ENCODE measurements around the gene SCN3A. TPM values are rescaled to one million over a fixed set of nuclear protein-coding genes. Genes with fewer than 3 reads are reported as not detected.
A peak's percentile ranks its signal among the peaks of the same experiment; 100 is the strongest.

Gene SCN3A
- total and polyA plus RNA-seq, 2 of the 13 experiments (the other 11 are each of a cell fraction or from before 2014, with no cell fraction given) = not detected

- TF ChIP-seq, protein P1, sequence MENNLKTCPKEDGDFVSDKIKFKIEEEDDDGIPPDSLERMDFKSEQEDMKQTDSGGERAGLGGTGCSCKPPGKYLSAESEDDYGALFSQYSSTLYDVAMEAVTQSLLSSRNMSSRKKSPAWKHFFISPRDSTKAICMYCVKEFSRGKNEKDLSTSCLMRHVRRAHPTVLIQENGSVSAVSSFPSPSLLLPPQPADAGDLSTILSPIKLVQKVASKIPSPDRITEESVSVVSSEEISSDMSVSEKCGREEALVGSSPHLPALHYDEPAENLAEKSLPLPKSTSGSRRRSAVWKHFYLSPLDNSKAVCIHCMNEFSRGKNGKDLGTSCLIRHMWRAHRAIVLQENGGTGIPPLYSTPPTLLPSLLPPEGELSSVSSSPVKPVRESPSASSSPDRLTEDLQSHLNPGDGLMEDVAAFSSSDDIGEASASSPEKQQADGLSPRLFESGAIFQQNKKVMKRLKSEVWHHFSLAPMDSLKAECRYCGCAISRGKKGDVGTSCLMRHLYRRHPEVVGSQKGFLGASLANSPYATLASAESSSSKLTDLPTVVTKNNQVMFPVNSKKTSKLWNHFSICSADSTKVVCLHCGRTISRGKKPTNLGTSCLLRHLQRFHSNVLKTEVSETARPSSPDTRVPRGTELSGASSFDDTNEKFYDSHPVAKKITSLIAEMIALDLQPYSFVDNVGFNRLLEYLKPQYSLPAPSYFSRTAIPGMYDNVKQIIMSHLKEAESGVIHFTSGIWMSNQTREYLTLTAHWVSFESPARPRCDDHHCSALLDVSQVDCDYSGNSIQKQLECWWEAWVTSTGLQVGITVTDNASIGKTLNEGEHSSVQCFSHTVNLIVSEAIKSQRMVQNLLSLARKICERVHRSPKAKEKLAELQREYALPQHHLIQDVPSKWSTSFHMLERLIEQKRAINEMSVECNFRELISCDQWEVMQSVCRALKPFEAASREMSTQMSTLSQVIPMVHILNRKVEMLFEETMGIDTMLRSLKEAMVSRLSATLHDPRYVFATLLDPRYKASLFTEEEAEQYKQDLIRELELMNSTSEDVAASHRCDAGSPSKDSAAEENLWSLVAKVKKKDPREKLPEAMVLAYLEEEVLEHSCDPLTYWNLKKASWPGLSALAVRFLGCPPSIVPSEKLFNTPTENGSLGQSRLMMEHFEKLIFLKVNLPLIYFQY (CRISPR knock-in tag; IDR thresholded peaks at IDR 0.05; ENCODE audit: borderline replicate concordance) = no peak
- TF ChIP-seq CREM (IDR thresholded peaks at IDR 0.05) (peak; percentile 91), CREM (CRISPR knock-in tag; IDR thresholded peaks at IDR 0.05) (no peak), MED13 (CRISPR knock-in tag; IDR thresholded peaks at IDR 0.05) (no peak), ZNF180 (CRISPR knock-in tag; IDR thresholded peaks at IDR 0.05; ENCODE audit: borderline replicate concordance, low read depth) (no peak), MAFG (CRISPR knock-in tag; IDR thresholded peaks at IDR 0.05) (no peak), MEIS1 (CRISPR knock-in tag; IDR thresholded peaks at IDR 0.05; ENCODE audit: borderline replicate concordance) (0 out of 2 replicates have a peak, but pooled peaks have one; percentile 23), ZBTB25 (CRISPR knock-in tag; IDR thresholded peaks at IDR 0.05) (no peak; the same call in 1 of the 2 replicates), ZNF274 (CRISPR knock-in tag; IDR thresholded peaks at IDR 0.05) (no peak), TFAP4 (IDR thresholded peaks at IDR 0.05; ENCODE audit: borderline replicate concordance, low read depth) (no peak), HHEX (CRISPR knock-in tag; IDR thresholded peaks at IDR 0.05) (peak; percentile 89)
- TF ChIP-seq, protein P2, sequence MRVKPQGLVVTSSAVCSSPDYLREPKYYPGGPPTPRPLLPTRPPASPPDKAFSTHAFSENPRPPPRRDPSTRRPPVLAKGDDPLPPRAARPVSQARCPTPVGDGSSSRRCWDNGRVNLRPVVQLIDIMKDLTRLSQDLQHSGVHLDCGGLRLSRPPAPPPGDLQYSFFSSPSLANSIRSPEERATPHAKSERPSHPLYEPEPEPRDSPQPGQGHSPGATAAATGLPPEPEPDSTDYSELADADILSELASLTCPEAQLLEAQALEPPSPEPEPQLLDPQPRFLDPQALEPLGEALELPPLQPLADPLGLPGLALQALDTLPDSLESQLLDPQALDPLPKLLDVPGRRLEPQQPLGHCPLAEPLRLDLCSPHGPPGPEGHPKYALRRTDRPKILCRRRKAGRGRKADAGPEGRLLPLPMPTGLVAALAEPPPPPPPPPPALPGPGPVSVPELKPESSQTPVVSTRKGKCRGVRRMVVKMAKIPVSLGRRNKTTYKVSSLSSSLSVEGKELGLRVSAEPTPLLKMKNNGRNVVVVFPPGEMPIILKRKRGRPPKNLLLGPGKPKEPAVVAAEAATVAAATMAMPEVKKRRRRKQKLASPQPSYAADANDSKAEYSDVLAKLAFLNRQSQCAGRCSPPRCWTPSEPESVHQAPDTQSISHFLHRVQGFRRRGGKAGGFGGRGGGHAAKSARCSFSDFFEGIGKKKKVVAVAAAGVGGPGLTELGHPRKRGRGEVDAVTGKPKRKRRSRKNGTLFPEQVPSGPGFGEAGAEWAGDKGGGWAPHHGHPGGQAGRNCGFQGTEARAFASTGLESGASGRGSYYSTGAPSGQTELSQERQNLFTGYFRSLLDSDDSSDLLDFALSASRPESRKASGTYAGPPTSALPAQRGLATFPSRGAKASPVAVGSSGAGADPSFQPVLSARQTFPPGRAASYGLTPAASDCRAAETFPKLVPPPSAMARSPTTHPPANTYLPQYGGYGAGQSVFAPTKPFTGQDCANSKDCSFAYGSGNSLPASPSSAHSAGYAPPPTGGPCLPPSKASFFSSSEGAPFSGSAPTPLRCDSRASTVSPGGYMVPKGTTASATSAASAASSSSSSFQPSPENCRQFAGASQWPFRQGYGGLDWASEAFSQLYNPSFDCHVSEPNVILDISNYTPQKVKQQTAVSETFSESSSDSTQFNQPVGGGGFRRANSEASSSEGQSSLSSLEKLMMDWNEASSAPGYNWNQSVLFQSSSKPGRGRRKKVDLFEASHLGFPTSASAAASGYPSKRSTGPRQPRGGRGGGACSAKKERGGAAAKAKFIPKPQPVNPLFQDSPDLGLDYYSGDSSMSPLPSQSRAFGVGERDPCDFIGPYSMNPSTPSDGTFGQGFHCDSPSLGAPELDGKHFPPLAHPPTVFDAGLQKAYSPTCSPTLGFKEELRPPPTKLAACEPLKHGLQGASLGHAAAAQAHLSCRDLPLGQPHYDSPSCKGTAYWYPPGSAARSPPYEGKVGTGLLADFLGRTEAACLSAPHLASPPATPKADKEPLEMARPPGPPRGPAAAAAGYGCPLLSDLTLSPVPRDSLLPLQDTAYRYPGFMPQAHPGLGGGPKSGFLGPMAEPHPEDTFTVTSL (CRISPR knock-in tag; IDR thresholded peaks at IDR 0.05; ENCODE audit: borderline replicate concordance) = peak; percentile 97; the same call in 1 of the 2 replicates
- TF ChIP-seq, protein P3, sequence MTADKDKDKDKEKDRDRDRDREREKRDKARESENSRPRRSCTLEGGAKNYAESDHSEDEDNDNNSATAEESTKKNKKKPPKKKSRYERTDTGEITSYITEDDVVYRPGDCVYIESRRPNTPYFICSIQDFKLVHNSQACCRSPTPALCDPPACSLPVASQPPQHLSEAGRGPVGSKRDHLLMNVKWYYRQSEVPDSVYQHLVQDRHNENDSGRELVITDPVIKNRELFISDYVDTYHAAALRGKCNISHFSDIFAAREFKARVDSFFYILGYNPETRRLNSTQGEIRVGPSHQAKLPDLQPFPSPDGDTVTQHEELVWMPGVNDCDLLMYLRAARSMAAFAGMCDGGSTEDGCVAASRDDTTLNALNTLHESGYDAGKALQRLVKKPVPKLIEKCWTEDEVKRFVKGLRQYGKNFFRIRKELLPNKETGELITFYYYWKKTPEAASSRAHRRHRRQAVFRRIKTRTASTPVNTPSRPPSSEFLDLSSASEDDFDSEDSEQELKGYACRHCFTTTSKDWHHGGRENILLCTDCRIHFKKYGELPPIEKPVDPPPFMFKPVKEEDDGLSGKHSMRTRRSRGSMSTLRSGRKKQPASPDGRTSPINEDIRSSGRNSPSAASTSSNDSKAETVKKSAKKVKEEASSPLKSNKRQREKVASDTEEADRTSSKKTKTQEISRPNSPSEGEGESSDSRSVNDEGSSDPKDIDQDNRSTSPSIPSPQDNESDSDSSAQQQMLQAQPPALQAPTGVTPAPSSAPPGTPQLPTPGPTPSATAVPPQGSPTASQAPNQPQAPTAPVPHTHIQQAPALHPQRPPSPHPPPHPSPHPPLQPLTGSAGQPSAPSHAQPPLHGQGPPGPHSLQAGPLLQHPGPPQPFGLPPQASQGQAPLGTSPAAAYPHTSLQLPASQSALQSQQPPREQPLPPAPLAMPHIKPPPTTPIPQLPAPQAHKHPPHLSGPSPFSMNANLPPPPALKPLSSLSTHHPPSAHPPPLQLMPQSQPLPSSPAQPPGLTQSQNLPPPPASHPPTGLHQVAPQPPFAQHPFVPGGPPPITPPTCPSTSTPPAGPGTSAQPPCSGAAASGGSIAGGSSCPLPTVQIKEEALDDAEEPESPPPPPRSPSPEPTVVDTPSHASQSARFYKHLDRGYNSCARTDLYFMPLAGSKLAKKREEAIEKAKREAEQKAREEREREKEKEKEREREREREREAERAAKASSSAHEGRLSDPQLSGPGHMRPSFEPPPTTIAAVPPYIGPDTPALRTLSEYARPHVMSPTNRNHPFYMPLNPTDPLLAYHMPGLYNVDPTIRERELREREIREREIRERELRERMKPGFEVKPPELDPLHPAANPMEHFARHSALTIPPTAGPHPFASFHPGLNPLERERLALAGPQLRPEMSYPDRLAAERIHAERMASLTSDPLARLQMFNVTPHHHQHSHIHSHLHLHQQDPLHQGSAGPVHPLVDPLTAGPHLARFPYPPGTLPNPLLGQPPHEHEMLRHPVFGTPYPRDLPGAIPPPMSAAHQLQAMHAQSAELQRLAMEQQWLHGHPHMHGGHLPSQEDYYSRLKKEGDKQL (CRISPR knock-in tag; IDR thresholded peaks at IDR 0.05; ENCODE audit: low read depth) = peak; percentile 94
Observed at GRCh38 chr2:165110394-165110793, 93.5 kb downstream of the SCN3A start (continued).

Measured in HepG2 (cell line).